Activated T-cell treated with anti-CD3 and anti-CD28 coated beads, Interleukin-2, amount 50 U/mL, for 1 hour (primary cell): ENCODE data around the gene GSK3A.

ENCODE experiments used
- DNase-seq: peaks from one replicate; pipeline ENCODE4 v3.0.0-alpha.2; 2020

Gene GSK3A

DNA sequence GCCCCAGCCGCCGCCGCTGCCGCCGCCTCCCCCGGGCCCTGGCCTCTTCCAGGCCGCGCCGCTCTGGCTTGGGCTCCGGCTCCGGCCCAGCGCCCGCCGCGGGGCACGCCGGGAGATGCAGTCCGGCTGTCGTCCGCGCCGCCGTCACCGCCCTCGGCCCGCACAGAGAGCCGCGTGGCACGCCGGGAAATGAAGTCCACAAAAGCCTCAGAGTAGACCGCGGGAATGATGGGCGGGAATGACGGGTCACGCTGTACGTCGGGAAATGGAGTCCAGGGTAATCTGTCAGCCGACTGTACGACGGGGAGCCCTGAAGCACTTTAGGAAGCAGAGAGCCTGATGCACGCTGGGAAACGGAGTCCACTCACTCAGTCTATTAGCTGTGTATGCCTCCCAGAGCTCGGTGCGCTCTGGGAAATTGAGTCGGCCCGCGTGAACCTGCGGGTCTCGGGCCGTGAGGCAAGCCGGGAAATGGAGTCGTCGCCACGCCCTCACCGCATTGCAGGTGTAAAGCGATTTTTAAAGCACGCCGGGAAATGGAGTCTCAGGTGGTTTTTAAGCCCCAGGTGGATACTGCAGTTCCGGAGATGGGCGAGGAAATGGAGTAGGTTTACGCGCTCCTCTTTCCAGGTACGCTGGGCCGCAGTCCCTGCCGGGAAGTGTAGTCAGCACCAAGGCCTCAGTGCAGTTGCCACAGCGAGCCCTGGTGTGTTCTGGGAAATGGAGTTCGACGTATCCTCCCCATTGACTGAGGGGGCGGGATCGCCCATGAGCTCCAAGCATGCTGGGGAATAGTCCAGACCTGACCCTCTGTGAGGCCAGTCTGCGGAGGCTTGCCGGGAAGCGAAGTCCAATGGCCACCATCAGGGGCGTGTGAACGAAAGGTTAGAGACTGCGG, at the start of gene GSK3A:
Gene GSK3A (minus strand): TSS at position 91 of the 898 bp plus-strand sequence. CDS start 137 bp downstream, outside the sequence.
- DNase-seq, result peak; percentile 94

DNA sequence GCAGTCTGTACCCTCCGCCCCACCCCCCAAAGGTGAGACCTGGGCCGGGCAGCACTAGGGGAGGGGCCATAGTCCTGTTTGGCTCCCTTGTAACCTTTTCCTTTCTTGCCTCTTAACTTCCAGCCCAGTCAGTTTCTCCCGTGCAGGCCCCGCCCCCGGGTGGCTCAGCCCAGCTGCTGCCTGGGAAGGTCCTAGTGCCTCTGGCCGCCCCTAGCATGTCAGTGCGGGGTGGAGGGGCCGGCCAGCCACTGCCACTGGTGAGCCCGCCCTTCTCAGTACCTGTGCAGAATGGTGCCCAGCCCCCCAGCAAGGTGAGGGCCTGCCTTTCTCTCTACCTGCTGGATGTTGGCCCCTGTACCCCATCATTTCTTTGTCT, 49.0 kb upstream of the GSK3A start:
- no peak for DNase-seq

DNA sequence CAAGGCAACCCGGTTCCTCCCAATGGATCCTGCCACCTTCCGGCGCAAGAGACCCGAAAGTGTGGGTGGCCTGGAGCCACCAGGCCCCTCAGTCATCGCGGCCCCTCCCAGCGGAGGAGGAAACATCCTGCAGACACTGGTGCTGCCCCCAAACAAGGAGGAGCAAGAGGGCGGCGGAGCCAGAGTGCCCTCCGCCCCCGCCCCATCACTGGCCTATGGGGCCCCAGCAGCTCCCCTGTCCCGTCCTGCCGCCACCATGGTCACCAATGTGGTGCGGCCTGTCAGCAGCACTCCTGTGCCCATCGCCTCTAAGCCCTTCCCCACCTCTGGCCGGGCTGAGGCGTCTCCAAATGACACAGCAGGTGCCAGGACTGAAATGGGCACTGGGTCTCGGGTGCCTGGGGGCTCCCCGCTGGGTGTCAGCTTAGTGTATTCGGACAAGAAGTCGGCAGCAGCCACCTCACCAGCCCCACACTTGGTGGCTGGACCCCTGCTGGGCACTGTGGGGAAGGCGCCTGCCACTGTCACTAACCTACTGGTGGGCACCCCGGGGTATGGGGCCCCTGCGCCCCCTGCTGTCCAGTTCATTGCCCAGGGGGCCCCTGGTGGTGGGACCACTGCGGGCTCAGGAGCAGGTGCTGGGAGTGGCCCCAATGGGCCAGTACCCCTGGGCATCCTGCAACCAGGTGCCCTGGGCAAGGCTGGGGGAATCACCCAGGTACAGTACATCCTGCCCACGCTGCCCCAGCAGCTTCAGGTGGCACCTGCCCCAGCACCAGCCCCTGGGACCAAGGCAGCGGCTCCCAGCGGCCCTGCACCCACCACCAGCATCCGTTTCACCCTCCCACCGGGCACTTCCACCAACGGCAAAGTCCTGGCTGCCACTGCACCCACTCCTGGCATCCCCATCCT, 48.4 kb upstream of the GSK3A start:
- peak; percentile 73 for DNase-seq

DNA sequence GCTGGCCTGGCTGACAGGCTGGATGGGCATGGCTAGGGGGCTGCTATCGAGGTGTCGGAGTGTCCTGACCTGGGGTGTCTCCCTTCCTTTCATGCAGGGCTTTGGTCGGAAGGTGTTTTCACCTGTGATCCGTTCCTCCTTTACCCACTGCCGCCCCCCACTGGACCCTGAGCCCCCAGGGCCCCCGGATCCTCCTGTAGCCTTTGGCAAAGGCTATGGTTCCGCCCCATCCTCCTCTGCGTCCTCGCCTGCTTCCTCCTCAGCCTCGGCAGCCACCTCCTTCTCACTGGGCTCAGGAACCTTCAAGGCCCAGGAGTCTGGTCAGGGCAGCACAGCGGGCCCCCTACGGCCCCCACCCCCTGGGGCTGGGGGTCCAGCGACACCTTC, 47.7 kb upstream of the GSK3A start:
- no peak for DNase-seq

DNA sequence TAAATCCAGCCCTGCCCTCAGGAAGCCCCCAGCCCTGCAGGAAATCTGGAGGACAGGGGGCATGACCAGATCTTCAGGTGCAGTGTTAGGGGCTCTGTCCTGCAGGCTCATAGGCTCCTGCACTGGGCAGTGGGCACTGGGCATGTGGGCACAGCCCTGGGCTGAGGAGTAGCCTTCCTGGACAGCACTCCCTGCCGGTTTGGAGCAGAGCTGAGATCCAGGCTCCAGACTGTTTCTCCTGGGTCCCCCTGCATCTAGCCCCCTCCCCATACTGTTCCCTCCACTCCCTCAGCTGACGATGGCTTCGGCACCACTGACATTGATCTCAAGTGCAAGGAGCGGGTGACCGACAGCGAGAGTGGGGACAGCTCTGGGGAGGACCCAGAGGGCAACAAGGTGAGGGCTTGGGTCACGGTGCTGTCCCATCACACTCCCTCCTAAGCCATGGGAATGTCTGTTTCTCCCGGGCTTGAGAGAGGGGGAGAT, 47.2 kb upstream of the GSK3A start:
- DNase-seq, result no peak

DNA sequence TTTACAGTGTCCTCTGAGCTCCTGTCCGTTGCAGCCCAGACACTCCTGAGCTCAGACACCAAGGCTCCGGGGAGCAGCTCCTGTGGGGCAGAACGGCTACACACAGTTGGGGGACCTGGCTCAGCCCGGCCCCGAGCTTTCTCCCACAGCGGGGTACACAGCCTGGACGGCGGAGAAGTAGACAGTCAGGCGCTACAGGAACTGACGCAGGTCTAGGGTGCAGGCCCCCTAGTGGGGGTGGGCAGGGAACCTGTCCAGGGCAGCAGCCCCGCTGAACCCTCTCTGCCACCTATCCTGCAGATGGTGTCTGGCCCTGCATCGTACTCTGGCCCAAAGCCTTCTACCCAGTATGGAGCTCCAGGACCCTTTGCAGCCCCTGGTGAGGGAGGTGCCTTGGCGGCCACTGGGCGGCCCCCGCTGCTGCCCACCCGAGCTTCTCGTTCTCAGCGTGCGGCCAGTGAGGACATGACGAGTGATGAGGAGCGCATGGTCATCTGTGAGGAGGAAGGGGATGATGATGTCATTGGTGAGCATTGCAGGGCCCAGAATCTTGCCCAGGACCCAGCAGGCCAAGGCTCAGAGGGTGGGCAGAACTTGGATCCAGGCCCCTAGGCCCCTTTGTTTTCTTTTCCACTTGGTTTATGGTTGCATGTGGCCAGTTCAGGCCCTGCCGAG, 46.6 kb upstream of the GSK3A start:
- DNase-seq, result no peak

DNA sequence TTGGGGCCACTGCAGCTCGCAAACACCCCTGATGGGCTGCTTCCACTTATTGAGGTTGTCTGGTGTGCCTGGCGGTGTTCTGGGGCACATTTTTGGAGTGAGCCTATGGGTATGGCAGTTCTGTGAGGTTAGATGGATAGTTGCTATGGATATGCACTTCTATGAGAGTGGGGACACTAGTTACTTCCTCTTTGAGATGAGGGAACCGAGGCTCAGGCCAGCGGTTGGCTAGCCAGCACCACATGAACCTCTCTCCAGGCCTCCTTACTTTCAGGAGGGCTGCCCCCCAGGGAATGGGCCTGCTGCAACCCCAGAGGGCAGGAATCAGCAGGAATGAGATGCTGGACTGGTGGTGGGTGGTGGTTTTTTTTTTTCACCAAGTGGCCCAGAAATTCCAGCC, 46.0 kb upstream of the GSK3A start:
- no peak for DNase-seq

DNA sequence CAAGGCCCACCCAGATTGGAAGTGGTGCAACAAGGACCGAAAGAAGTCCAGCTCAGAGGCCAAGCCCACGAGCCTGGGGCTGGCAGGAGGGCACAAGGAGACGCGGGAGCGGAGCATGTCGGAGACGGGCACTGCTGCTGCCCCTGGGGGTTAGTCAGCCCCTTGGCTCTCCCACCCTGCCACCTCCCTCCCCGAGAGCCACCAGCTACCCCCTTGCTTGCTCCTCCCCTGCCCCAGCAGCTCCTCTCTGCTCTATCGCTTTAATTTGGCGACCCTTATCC, 45.4 kb upstream of the GSK3A start:
- DNase-seq, result no peak

DNA sequence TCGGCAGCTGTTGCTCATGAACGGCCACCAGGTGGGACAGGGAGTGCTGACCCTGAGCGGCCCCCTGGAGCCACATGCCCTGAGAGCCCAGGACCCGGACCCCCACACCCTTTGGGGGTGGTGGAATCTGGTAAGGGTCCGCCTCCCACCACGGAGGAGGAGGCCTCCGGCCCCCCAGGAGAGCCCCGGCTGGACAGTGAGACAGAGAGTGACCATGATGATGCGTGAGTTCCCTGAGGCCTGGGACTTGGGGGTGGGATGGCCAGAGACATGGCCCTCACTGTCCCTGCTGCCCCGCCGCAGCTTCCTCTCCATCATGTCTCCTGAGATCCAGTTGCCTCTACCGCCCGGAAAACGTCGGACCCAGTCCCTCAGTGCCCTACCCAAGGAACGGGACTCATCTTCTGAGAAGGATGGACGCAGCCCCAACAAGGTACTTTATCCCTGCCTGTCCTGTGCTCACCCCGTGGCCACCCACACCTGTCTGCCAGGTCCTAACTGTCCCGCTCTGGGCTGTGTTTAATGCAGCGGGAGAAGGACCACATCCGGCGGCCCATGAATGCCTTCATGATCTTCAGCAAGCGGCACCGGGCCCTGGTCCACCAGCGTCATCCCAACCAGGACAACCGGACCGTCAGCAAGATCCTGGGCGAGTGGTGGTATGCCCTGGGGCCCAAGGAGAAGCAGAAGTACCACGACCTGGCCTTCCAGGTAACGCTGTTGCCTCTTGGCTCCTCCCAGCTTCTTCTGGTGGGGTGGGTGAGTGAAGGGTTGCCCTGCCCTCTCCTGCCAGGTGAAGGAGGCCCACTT, 44.8 kb upstream of the GSK3A start:
- DNase-seq, result no peak

DNA sequence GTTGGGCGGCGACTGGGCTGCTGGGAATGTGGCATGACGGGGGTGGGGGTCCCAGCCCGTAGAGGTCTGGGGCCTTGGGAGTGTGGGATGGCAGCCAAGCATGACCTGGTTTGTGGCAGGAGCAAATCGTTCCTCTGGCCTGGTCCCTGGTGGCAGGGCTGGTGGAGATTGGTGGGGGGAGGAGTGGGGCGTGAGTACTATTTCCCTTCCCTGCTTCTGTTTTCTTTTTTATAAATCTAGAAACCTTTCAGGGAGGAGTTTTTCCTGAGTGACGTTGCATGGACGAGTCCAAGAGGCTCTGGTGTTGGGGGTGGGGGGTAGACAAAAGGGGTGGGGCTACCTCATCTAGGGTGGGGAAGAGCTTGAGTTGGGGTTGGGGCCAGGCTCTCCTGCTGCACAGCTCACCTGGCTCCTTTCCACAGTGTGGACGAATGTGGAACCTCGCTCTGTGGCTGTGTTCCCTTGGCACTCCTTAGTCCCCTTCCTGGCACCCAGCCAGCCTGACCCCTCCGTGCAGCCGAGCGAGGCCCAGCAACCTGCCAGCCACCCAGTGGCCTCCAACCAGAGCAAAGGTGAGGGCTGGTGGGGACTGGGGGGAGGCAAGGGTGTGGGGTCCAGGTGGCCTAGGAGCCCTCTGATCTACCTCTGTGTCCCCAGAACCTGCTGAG, 44.1 kb upstream of the GSK3A start:
- DNase-seq, result no peak

DNA sequence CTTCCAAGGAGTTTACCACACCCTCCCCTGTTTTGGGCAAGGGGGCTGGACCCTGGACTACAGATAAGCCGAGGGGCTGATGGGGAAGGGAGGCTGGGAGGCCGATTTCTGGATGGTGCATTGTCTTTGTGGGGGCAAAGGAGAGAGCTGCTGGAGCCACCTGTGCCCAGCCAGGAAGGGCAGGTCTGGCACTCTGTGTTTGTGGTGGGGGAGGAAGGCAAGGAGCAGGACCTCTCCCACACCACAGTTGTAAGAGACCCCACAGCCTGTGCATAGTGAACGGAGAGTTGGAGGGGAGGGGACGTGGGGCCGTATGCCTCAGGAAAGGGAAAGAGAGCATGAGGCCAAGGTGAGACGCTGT, 43.6 kb upstream of the GSK3A start:
- DNase-seq, result no peak

DNA sequence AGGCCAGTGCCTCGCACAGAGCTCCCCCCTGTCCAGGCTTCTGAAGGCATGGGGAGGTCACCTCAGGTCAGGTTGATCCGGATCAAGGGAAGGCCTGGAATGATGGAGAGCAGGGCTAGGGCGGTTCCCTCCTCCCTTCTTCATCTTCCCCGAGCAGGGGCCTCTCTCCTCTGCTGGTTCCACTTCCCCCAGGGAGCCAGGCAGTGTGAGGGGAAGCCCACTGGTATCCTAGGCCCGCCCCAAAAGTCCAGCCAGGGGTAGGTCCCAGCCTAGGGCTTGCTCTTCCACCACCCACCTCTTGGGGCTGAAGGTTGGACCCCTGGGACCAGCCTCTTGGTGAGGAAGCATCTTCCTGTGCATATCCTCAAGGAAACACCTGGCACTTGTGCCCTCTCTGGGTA, 43.1 kb upstream of the GSK3A start:
- DNase-seq, result no peak

DNA sequence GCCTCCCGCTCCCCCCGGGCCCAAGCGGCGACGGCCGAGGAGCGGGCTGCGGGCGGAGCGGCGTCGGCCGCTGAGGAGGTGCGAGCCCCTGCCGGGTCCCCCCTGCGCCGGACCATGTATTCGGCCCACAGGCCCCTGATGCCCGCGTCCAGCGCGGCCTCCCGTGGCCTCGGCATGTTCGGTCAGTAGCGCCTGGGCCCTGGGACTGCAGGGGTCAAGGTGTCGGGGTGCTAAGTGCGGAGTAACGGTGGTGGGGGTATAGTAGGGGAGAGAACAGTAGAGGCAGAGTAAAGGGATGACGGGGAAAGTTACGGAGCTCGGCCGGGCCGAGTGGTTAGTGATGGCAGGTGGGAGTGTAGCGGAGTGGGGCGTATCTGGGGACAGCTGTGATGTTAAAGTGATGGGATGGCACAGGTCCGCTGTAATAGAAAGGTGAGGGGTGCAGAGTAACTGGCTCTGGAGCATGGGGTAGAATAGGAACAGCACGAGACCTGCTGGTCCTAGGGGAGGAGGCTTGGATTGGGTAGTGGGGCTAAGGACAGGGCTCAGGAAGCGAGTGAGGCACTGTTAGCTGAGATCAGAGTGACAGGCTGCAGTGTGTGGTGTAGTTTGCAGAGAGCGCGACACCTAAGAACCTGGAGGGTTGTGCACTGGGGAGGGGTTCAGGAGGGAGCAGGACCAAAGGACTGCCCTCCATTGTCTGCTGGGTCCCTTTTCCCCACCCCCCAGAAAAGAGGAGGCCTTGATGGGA, 42.4 kb upstream of the GSK3A start:
- DNase-seq, result peak; percentile 41

DNA sequence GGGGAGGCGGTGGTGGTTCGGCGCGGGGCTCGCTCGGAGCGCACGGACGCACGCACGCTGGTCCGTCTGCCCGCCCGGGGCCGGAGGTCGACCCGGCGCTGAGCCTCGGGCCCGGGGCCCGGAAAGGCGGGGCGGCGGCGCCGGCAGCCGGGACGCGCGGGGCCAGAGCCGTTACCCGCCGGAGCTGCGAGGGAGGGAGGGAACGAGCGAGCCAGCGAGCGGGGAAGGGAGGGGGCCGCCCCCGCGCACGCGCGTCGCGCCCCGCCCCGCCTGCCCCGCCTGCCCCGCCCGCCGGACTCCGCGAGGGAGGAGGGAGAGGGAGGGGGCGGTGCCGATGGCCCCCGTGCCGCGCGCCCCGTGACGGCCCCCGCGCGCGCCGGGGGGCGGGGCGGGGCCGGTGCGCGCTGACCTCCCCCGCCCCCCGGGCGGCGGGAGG, 41.7 kb upstream of the GSK3A start:
- DNase-seq, result no peak

DNA sequence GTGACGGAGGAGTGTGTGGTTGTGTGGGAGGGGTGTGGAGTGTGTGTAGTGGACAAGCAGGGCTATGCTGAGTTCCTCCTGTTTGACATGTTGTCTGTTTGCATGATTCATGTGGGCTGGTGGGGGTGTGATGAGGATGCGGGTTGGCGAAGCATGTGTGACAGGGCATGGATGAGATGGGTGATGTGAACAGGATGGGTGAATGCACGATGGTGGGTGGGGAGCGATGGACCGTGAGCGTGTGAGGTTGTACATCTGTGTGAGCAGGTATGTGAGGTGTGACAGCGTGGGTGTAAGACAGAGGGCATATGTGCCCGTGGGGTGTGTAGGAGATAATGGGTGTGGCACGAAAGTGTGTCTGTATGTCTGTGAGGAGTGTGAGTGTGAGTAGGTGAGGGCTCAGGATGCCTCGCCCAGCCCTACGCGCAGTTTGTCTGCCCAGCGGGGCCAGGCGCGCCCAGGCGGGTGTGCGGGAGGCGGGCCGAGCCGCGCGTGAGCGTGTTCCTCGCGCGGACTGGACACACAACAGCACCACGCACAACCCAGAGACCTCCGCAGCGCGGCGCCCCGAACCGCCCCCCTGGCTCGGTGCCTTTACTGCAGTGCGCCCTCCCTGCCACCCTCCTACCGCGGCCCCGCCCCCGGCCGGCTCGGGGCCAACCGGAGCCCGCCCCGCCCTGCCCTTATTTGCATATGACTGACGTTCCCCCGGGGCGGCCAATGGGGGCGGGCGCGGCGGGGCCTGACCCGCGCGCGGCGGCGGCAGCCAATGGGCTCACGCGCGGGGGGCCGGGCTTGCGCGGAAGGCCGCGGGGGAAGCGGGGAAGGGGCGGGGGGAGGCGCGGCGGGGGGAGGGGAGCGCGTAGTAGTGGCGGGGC, 41.0 kb upstream of the GSK3A start:
- peak; percentile 96 for DNase-seq

DNA sequence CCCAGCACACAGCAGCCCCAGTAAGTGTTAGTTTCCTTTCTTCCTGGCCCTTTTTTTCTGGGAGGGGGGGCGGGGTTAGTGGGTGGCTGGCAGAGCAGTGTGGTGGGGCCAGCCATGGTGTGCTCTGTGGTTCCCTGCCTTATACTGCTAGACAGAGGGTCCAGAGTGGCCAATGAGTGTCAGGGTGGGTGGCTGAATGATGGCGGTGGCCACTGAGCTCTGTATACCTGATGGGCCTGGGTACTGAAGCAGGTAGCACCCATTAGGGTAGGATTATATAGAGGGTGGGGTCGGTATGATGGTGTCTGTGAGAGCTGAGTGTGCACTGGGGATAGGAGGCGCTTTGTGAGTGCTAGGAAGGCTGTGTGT, 40.4 kb upstream of the GSK3A start:
- DNase-seq, result no peak

DNA sequence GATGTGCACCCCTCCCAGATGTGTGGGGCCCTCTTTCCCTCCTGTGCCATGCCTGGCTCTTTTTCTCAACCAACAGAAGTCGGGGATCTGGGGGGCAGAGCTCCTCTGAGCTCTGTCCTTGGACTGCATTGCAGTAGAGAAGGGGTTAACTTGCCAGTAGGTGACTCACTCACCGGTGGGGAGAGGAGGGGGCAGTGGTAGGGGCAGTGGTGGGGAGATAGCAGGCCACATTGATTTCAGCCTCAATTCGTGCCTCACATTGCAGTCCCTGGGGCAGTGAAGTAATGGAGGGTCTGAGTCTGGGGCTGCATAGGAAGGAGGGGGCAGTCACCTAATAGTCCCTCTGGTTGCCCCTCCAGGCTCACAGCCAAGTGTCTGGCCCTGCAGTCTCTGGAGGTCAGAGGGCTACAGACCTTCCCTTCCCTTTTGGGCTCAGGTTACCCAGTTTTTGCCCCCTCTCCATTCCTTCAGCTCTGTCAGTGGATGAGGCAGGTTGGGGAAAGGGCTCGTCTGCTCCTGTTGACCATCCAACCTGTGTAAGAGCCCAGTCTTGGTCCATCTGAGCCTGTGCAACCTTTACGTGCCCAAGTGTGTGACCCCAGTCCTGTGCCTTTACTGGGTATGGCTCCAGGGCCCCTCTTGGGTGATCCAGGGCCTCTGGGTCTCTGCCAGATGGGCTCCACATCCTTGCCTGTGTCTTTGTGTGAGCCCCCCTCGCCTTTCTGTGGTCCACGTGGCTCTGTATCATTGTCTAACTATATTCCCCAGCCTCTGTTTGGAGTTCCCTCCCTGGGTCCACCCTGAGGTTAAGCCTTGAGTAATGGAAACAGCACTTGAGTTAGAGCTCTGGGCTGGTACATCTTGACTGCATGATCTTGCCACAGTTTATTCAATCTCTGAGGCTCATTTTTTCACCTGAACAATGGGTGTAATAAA, 39.7 kb upstream of the GSK3A start:
- no peak for DNase-seq

DNA sequence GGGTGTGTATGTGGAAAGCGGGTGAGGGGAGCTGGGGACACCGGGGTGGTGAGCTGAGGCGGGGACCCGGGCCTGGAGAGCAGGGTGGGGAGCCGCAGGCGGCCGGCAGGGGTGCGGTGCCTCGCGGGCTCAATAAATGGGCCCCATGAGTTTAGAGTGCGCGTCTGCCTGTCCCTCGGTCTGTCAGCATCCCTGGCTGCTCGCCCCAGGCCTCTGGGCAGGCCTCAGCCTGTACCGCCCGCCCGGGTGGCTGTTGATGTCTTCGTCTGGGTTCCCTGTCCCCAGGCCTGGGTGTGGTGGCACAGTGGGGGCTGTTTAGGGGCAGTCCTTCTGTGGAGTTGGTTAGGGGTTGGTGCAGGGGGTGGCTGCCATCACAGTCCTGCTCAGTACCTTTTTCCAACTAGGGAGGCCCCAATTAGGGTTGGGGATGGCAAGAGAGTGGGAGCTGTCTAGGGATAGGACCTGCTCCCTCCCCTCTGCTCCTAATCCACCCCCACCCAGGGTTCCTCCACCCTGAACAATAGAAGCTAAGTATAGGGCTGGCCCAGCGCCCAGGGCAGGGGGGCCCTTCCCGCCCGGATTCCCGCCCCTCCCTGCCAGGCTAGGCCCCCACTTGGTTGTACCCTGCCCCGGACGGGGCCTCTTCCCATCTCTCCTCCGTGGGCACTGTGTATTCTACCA, 38.9 kb upstream of the GSK3A start:
- DNase-seq, result peak; percentile 50

DNA sequence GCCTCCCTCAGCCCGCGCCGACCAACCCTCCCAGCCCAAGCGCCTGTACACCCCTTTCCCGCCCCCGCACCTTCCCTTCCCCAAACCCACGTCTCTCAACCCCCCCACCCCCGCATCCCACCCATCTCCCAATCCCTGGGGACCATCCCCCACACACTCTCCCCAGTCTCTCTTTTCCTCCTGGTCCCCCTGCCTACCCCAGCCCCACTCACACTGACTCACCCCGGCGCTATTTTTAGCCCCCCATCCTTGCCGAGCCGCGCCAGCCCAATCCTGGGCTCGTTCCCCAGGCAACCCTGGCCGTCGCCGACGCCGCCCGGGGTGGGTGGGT, 38.4 kb upstream of the GSK3A start:
- DNase-seq, result no peak
